CD4-positive, alpha-beta T cell treated with Interferon alpha-2 for 1 hour (primary cell): ENCODE results near the gene MPPED1.

ENCODE experiments used
- DNase-seq, 2 donors: peaks; one replicate each; pipeline ENCODE4 v3.0.0-alpha.2; 2020 to 2022

The MPPED1 gene

GRCh38 chr22:43479301-43479950 lies 67.6 kb downstream of the MPPED1 start:
- DNase-seq = no peak

- DNase-seq = no peak
These were observed 68.1 kb downstream of the MPPED1 start for GRCh38 chr22:43479962-43480361.

GRCh38 chr22:43481568-43482317 lies 69.9 kb downstream of the MPPED1 start:
- peak; percentile 20 to 33 for DNase-seq

- no peak for DNase-seq
These were observed 70.5 kb downstream of the MPPED1 start for GRCh38 chr22:43482318-43482625.

GRCh38 chr22:43483266-43483665 lies 71.5 kb downstream of the MPPED1 start:
- no peak for DNase-seq

- DNase-seq = no peak
These were observed 71.9 kb downstream of the MPPED1 start for GRCh38 chr22:43483669-43484068.

- DNase-seq = no peak
These were observed 72.4 kb downstream of the MPPED1 start for GRCh38 chr22:43484227-43484626.

- DNase-seq = no peak
These were observed 73.8 kb downstream of the MPPED1 start for GRCh38 chr22:43485502-43486089.

- no peak for DNase-seq
These were observed 75.7 kb downstream of the MPPED1 start for GRCh38 chr22:43487311-43488030.

- DNase-seq = no peak
These were observed 76.4 kb downstream of the MPPED1 start for GRCh38 chr22:43488031-43488866.

GRCh38 chr22:43488937-43489336 lies 77.1 kb downstream of the MPPED1 start:
- no peak for DNase-seq

GRCh38 chr22:43490311-43490710 lies 78.5 kb downstream of the MPPED1 start:
- DNase-seq = no peak

GRCh38 chr22:43491177-43491576 lies 79.4 kb downstream of the MPPED1 start:
- no peak for DNase-seq

- no peak for DNase-seq
These were observed 79.9 kb downstream of the MPPED1 start for GRCh38 chr22:43491737-43492136.

- DNase-seq = no peak
These were observed 81.5 kb downstream of the MPPED1 start for GRCh38 chr22:43493297-43493696.

- DNase-seq = no peak
These were observed 86.4 kb downstream of the MPPED1 start for GRCh38 chr22:43497956-43498855.

- no peak for DNase-seq
These were observed 87.0 kb downstream of the MPPED1 start for GRCh38 chr22:43498856-43499253.

GRCh38 chr22:43500792-43501785 lies 89.3 kb downstream of the MPPED1 start:
- DNase-seq = no peak

- DNase-seq = no peak
These were observed 90.1 kb downstream of the MPPED1 start for GRCh38 chr22:43501878-43502277.

GRCh38 chr22:43502306-43502874 lies 90.6 kb downstream of the MPPED1 start:
- no peak for DNase-seq
